Aorta (tissue), 5 donors: ENCODE measurements around the gene ARL5A. TPM values are rescaled to one million over a fixed set of nuclear protein-coding genes. Genes with fewer than 3 reads are reported as not detected.

Experiments used
- ATAC-seq: fragments of 200-7000 bp; cut with Tn5 transposase; one replicate; pipeline ENCODE4 v1.9.1; 2022; ENCODE audit warnings: moderate library complexity; ENCODE audit not compliant: low FRiP score
- DNase-seq, 2 donors: peaks; one replicate each; pipeline ENCODE4 v3.0.0-alpha.2; 2020
- H3K27ac ChIP-seq, 2 donors: one replicate each; pipeline ENCODE4 v1.5.1; 2013; ENCODE audit warnings: low read length in 2 of 2, mild to moderate bottlenecking in 2 of 2, moderate library complexity in 2 of 2, control low read depth in 1 of 2, inconsistent platforms in 1 of 2, low read depth in 1 of 2
- H3K27me3 ChIP-seq, 2 donors: one replicate each; pipeline ENCODE4 v1.6.1; 2013; ENCODE audit warnings: control low read depth in 1 of 2, low read length in 1 of 2, mild to moderate bottlenecking in 1 of 2, moderate library complexity in 1 of 2; ENCODE audit not compliant: insufficient read depth in 2 of 2, control insufficient read depth in 1 of 2
- H3K36me3 ChIP-seq, 2 donors: one replicate each; pipeline ENCODE4 v1.6.1; 2013; ENCODE audit warnings: control low read depth in 1 of 2, low read length in 1 of 2, mild to moderate bottlenecking in 1 of 2; ENCODE audit not compliant: insufficient read depth in 2 of 2, control insufficient read depth in 1 of 2
- H3K4me1 ChIP-seq, 2 donors: one replicate each; pipeline ENCODE4 v1.6.1; 2013; ENCODE audit warnings: low read length in 2 of 2, control low read depth in 1 of 2, mild to moderate bottlenecking in 1 of 2, moderate library complexity in 1 of 2; ENCODE audit not compliant: insufficient read depth in 2 of 2, control insufficient read depth in 1 of 2
- H3K4me3 ChIP-seq, 2 donors: one replicate each; pipeline ENCODE4 v1.5.1; 2013; ENCODE audit warnings: low read length in 2 of 2, control low read depth in 1 of 2, mild to moderate bottlenecking in 1 of 2
- H3K9me3 ChIP-seq: one replicate; pipeline ENCODE4 v1.6.1; 2013; ENCODE audit warnings: mild to moderate bottlenecking, low read length; ENCODE audit not compliant: control insufficient read depth
- WGBS, 2 donors: extraction: QIAGEN DNeasy Blood & Tissue Kit; methylation state at CpG; one replicate each; pipeline ENCODE4 v1.1.7; 2013; 5-methylcytosine and 5-hydroxymethylcytosine counted together
- intact Hi-C, 2 donors: fragments of 100-400 bp; cut with DNase I; formaldehyde crosslinking; loops; one replicate each; pipeline versions ENCODE4 v1.14.2 to v1.15.0; 2022
- polyA plus RNA-seq, 2 donors: library from polyadenylated mRNA; stranded (reverse); fragments of 200-250 nt; gene quantifications; one replicate each; pipeline ENCODE4 v1.2.3, GENCODE V29; 2013
- total RNA-seq, 2 donors: library from RNA; stranded (reverse); fragmentation: NEBNext Ultra II Directional; extraction: Animal tissue kit (Norgen Biotek cat#: 25700); gene quantifications; one replicate each; pipeline ENCODE4 v1.2.1, GENCODE V29; 2021
- donor health status: healthy with polysubstance abuse.
- donor health status: Bipolar disorder and iron deficiency.
- donor health status: DM: no; HTN: no; CAD: no.
- donor health status: DM: no; HTN: no; CAD: no.
- donor health status: DM: yes; HTN: yes; CAD: no.

ARL5A gene
- total and polyA plus RNA-seq, 4 donors, result 19.1 to 95.9 (median 77.8) TPM

GRCh38 chr2:151775057-151775740 lies 53.0 kb downstream of the ARL5A start:
- DNase-seq (no peak), ATAC-seq (no peak)
- peak overlapping the region; percentile 32 to 36 for H3K27ac ChIP-seq
- 68 to 84% methylated on average over 6 of the region's 6 CpGs for WGBS, 2 donors
- H3K27me3 ChIP-seq, result no peaks in the 10 kb centered on the region
- no peaks in the 10 kb centered on the region for H3K4me1 ChIP-seq
- peaks cover 3 to 5% of the 10 kb centered on the region in 2 donors for H3K36me3 ChIP-seq
- no peak overlapping the region for H3K4me3 ChIP-seq
- intact Hi-C loops, result no loop called here
- no peaks in the 10 kb centered on the region for H3K9me3 ChIP-seq

- H3K27ac ChIP-seq, result peak overlapping the region; percentile 32 to 36
These were observed 53.7 kb downstream of the ARL5A start for GRCh38 chr2:151774506-151774905.

GRCh38 chr2:151771599-151772358 lies 56.4 kb downstream of the ARL5A start:
- no peaks in the 10 kb centered on the region for H3K27me3 ChIP-seq
- H3K9me3 ChIP-seq, result no peaks in the 10 kb centered on the region
- WGBS, 2 donors, result 63 to 76% methylated on average over 10 of the region's 10 CpGs
- peak overlapping the region in 1 of 2 donors; percentile 4 for H3K27ac ChIP-seq
- H3K36me3 ChIP-seq, result peaks cover 0 to under 1% of the 10 kb centered on the region in 2 donors
- DNase-seq (peak in 1 of 2 donors; percentile 58), ATAC-seq (no peak)
- H3K4me1 ChIP-seq, result no peaks in the 10 kb centered on the region
- intact Hi-C loops, result no loop called here
- no peak overlapping the region for H3K4me3 ChIP-seq

More at GRCh38 chr2:151774506-151774905, 53.7 kb downstream of the ARL5A start:
- Histone ChIP-seq H3K36me3 (peaks cover 3 to 5% of the 10 kb centered on the region in 2 donors), H3K4me1 (no peaks in the 10 kb centered on the region), H3K4me3 (no peak overlapping the region), H3K27me3 (no peaks in the 10 kb centered on the region), H3K9me3 (no peaks in the 10 kb centered on the region)
- DNase-seq, result no peak
- peak; percentile 19 for ATAC-seq
- WGBS, 2 donors, result 7% methylated on average over 3 of the region's 3 CpGs
- intact Hi-C loops, result no loop called here

- ATAC-seq (no peak), DNase-seq (no peak)
- Histone ChIP-seq H3K27ac (no peak overlapping the region), H3K4me1 (no peaks in the 10 kb centered on the region), H3K36me3 (peaks cover 0 to 3% of the 10 kb centered on the region in 2 donors), H3K9me3 (no peaks in the 10 kb centered on the region), H3K27me3 (no peaks in the 10 kb centered on the region), H3K4me3 (no peak overlapping the region)
- 88 to 92% methylated on average over 2 of the region's 2 CpGs for WGBS, 2 donors
- intact Hi-C loops, result no loop called here
These were observed 57.2 kb downstream of the ARL5A start for GRCh38 chr2:151770995-151771394.

GRCh38 chr2:151769606-151770005 lies 58.6 kb downstream of the ARL5A start:
- Histone ChIP-seq H3K27me3 (no peaks in the 10 kb centered on the region), H3K4me3 (no peak overlapping the region), H3K27ac (no peak overlapping the region), H3K36me3 (peaks cover 0 to 3% of the 10 kb centered on the region in 2 donors), H3K4me1 (no peaks in the 10 kb centered on the region), H3K9me3 (no peaks in the 10 kb centered on the region)
- intact Hi-C loops, result no loop called here
- no peak for DNase-seq
- ATAC-seq, result no peak
- 95 to 100% methylated on average over 1 of the region's 1 CpG for WGBS, 2 donors

- Histone ChIP-seq H3K27me3 (no peaks in the 10 kb centered on the region), H3K27ac (no peak overlapping the region), H3K4me3 (no peak overlapping the region), H3K4me1 (no peaks in the 10 kb centered on the region), H3K36me3 (peaks cover 0 to 3% of the 10 kb centered on the region in 2 donors), H3K9me3 (no peaks in the 10 kb centered on the region)
- ATAC-seq (no peak), DNase-seq (no peak)
- intact Hi-C loops, result no loop called here
- 41 to 62% methylated on average over 2 of the region's 2 CpGs for WGBS, 2 donors
These were observed 60.7 kb downstream of the ARL5A start for GRCh38 chr2:151767536-151767935.

- WGBS, 2 donors, result 88 to 91% methylated on average over 4 of the region's 4 CpGs
- ATAC-seq, result no peak
- intact Hi-C loops, result no loop called here
These were observed 61.6 kb downstream of the ARL5A start for GRCh38 chr2:151766437-151767153.

GRCh38 chr2:151765760-151766410 lies 62.3 kb downstream of the ARL5A start:
- H3K4me1 ChIP-seq, result no peaks in the 10 kb centered on the region
- WGBS, 2 donors, result 82 to 85% methylated on average over 10 of the region's 10 CpGs
- ATAC-seq (no peak), DNase-seq (no peak)
- no peaks in the 10 kb centered on the region for H3K9me3 ChIP-seq
- no peak overlapping the region for H3K4me3 ChIP-seq
- H3K27me3 ChIP-seq, result no peaks in the 10 kb centered on the region
- H3K27ac ChIP-seq, result no peak overlapping the region
- H3K36me3 ChIP-seq, result peaks cover 0 to 5% of the 10 kb centered on the region in 2 donors
- intact Hi-C loops, result no loop called here

More at GRCh38 chr2:151766437-151767153, 61.6 kb downstream of the ARL5A start:
- Histone ChIP-seq H3K4me3 (no peak overlapping the region), H3K27ac (no peak overlapping the region), H3K36me3 (peaks cover 0 to 5% of the 10 kb centered on the region in 2 donors), H3K4me1 (no peaks in the 10 kb centered on the region), H3K9me3 (no peaks in the 10 kb centered on the region), H3K27me3 (no peaks in the 10 kb centered on the region)
- DNase-seq, result no peak
